Measurements from ENCODE around the gene PLCH2. TPM values are rescaled to one million over a fixed set of nuclear protein-coding genes. Genes with fewer than 3 reads are reported as not detected.

PLCH2 gene
- total RNA-seq, 1 donor from 2014 or later = 3.8 TPM

DNA sequence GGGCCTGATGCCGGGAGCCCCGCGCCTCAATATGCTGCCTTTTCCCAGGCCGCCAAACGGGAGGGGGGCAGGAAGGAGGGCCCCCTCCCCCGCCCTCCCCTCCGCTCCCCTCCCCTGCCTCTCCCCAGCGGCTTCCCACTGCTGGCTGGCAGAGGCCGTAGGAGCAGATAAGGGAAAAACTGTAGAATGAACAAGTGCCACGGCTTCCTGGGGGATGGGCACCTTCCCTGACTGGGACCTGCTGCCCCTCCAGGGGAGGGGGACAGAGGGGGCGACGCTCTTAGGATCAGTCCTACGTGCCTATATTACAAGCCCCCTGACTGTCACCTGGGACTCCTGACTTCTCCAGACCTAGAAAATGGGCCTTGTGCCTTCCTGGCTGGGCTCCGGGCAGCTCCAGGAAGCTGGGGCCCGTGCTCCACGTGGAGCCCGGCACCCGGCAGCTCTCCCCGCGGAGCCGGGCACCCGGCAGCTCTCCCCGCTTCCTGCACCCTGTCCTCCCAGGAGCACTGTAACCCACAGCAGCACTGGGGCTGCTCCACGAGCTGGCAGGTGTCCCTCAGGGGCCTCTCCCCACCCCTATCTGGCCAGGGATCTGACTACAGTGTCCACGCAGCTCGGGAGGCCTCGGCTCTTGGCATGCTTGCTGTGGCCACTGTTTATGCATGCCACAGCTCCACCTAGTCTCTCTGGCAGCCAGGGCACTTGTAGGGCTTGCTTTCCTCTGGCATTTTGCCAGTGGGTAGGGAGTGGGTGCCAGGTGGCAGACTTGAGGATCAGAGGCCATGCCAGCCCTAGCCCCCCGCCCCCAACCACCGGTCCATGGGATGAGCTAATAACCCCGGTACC, 54.6 kb downstream of the PLCH2 start:
- Histone ChIP-seq H3K9me3 (no peaks in the 10 kb centered on the region), H3K36me3 (no peaks in the 10 kb centered on the region), H3K27me3 (ENCODE audit: low read depth) (peaks cover 59% of the 10 kb centered on the region), H3K4me1 (peaks cover 64% of the 10 kb centered on the region), H3K4me3 (peak overlapping the region; percentile 51), H3K27ac (peak overlapping the region; percentile 41)
- intact Hi-C loops (cut with DNase I) = no loop called here
- DNase-seq (no peak), ATAC-seq (peak; percentile 19 to 42)
- TF ChIP-seq, protein P1, sequence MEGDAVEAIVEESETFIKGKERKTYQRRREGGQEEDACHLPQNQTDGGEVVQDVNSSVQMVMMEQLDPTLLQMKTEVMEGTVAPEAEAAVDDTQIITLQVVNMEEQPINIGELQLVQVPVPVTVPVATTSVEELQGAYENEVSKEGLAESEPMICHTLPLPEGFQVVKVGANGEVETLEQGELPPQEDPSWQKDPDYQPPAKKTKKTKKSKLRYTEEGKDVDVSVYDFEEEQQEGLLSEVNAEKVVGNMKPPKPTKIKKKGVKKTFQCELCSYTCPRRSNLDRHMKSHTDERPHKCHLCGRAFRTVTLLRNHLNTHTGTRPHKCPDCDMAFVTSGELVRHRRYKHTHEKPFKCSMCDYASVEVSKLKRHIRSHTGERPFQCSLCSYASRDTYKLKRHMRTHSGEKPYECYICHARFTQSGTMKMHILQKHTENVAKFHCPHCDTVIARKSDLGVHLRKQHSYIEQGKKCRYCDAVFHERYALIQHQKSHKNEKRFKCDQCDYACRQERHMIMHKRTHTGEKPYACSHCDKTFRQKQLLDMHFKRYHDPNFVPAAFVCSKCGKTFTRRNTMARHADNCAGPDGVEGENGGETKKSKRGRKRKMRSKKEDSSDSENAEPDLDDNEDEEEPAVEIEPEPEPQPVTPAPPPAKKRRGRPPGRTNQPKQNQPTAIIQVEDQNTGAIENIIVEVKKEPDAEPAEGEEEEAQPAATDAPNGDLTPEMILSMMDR (IDR thresholded peaks at IDR 0.05) = no peak

DNA sequence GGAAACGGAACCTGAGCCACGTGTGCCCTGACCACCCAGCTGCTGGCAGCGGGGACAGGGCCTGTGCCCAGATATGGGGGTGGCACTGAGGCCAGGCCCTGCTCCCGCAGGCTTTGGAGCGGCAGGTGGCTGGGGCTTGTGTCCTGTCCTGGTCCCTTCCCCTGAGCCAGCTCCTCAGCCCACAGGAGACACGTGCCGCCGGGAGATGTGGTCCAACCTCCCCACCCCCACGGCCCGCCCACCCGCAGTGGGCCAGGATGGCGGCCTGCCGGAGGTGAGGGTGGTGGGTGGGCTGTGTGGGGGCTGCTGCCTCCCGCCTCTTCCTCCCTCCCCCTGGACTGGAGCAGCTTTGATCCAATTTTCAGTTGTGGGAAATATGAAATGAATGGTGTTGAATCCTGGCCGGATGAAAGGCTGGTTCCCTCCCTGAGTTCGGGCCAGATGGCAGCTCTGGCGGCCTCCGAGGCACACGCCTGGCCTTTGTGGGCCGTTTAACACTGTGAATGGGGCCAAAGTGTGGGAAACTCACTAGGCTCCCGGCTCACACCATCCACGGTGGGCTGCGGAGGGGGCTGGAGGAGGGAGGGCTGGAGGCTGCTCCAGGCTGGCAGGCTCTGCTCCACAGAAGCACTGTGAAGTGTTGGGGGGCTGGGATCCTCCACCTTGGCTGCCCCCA, 56.5 kb downstream of the PLCH2 start:
- Histone ChIP-seq H3K4me1 (peaks cover 54% of the 10 kb centered on the region), H3K4me3 (no peak overlapping the region), H3K9me3 (no peaks in the 10 kb centered on the region), H3K27me3 (ENCODE audit: low read depth) (peaks cover 55% of the 10 kb centered on the region), H3K27ac (no peak overlapping the region), H3K36me3 (no peaks in the 10 kb centered on the region)
- ATAC-seq (no peak), DNase-seq (no peak)
- intact Hi-C loops (cut with DNase I) = no loop called here
- TF ChIP-seq, protein P1 (IDR thresholded peaks at IDR 0.05) = no peak

DNA sequence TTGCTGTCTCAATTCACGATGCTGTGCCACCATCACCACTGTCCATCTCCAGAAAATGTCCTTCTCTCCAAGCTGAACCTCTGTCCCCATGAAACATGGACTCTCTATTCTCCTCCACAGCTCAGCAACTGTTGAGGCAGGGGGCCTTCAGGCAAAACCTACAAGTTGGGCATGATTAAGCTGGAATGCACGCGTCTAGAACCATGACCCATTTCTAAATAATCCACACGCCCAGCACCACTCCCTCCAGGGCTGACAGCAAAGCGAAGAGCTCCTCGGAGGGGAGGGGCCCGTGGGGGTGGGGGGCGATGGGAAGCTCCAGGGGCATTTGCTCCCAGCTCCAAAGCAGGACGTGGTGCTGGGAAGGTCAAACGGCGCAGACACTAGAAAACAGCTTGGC, 57.3 kb downstream of the PLCH2 start:
- Histone ChIP-seq H3K27me3 (ENCODE audit: low read depth) (peaks cover 48% of the 10 kb centered on the region), H3K4me3 (no peak overlapping the region)
- intact Hi-C loops (cut with DNase I) = no loop called here

DNA sequence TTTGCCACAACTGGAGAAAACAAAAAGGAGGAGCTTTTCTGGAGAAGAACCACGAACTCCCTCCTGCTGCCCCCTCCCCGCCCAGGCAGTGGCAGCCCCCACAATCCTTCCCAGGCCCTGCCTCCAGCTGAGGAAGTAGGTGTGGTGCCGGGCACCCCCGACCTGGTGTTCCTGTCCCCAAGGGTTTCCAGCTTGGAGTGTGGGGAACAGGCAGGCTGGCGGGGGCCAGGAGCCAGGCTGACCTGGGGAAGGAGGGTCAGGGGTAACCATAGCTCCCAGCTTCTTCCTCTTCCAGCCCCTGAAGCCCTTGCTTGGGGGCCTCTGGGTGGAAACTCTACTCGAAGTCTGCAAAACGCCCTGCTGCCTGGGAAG, 58.2 kb downstream of the PLCH2 start:
- H3K36me3 ChIP-seq = no peaks in the 10 kb centered on the region
- TF ChIP-seq, protein P1 (IDR thresholded peaks at IDR 0.05) = no peak
- no peak overlapping the region for H3K4me3 ChIP-seq
- peaks cover 40% of the 10 kb centered on the region for H3K4me1 ChIP-seq
- intact Hi-C loops (cut with DNase I) = no loop called here
- H3K27me3 ChIP-seq (ENCODE audit: low read depth) = peaks cover 41% of the 10 kb centered on the region
- ATAC-seq (no peak), DNase-seq (no peak)
- H3K9me3 ChIP-seq = no peaks in the 10 kb centered on the region
- peak overlapping the region; percentile 58 for H3K27ac ChIP-seq

More for the DNA sequence above, 57.3 kb downstream of the PLCH2 start:
- TF ChIP-seq, protein P1 (IDR thresholded peaks at IDR 0.05) = no peak
- peaks cover 49% of the 10 kb centered on the region for H3K4me1 ChIP-seq
- no peak for DNase-seq
- H3K27ac ChIP-seq = no peak overlapping the region
- no peaks in the 10 kb centered on the region for H3K9me3 ChIP-seq
- no peaks in the 10 kb centered on the region for H3K36me3 ChIP-seq
- ATAC-seq = no peak

DNA sequence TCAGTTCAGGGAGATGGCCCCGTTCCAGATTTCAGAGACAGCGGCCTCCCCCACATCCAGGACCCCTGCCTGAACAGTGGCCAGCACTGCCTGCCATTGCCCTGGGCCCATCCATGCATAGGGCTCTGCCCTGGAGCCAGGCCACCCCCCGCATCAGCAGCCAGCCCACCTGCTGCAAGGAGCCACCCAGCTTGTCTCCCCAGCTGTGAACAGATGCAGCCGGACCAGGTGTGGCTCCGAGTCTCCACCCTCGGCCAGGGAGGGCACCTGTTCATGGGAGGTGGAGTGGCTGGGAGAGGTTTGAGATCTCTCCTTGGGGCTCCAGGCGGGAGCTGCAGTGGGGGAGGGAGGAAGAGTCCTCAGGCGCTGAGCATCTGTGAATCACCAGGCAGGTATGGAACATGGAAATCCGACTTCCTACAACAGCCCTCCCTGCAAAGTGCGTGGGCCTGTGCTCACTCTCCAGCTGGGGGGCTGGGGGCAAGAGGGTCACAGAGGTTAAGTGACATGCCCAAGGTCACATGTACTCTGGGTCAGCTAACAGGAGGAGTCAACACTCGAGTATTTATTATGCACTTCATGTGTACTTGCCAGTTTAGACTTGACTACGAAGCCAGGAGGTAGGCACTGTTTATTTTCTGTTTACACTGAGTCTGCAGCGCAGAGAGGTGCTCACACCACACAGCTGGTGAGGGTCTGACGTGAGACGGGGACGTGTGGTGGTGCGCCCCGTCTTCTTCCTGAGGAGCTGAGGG, 58.8 kb downstream of the PLCH2 start:
- Histone ChIP-seq H3K9me3 (no peaks in the 10 kb centered on the region), H3K27ac (peak overlapping the region; percentile 58), H3K36me3 (no peaks in the 10 kb centered on the region), H3K27me3 (ENCODE audit: low read depth) (peaks cover 39% of the 10 kb centered on the region), H3K4me3 (no peak overlapping the region), H3K4me1 (peaks cover 38% of the 10 kb centered on the region)
- DNase-seq (peak; percentile 76), ATAC-seq (peak; percentile 77 to 81)
- intact Hi-C loops (cut with DNase I) = no loop called here
- TF ChIP-seq, protein P1 (IDR thresholded peaks at IDR 0.05) = no peak
